Left colon (tissue), 2 donors: ENCODE data around the gene SLC25A27. TPM values are rescaled to one million over a fixed set of nuclear protein-coding genes. Genes with fewer than 3 reads are reported as not detected.
"Not testable (repeated sequence)": the region's sequence is repeated elsewhere in the genome, so short reads cannot be mapped to it uniquely, and the experiment has no call there.

ENCODE experiments used
- ATAC-seq: fragments of 200-7000 bp; cut with Tn5 transposase; one replicate; pipeline ENCODE4 v1.9.1; 2020; ENCODE audit warnings: mild to moderate bottlenecking, moderate library complexity
- DNase-seq, 2 donors: peaks; one replicate each; pipeline ENCODE4 v3.0.0-alpha.2; 2020
- intact Hi-C, 2 donors: fragments of 100-400 bp; cut with DNase I in 1 of 2; cut with micrococcal nuclease in 1 of 2; formaldehyde crosslinking; loops; one replicate each; pipeline versions ENCODE4 v1.11.2 to v1.14.0; 2022; cut with DNase I, micrococcal nuclease
- total RNA-seq, 2 donors: library from RNA; stranded (reverse); fragmentation: NEBNext Ultra II Directional; extraction: Animal tissue kit (Norgen Biotek cat#: 25700); gene quantifications; one replicate each; pipeline ENCODE4 v1.2.1, GENCODE V29; 2021
- donor health status: DM: no; HTN: no; CAD: no.
- donor health status: DM: yes; HTN: yes; CAD: no.

Gene SLC25A27
- total RNA-seq, 2 donors from 2014 or later: 7.4 to 7.6 TPM

DNA sequence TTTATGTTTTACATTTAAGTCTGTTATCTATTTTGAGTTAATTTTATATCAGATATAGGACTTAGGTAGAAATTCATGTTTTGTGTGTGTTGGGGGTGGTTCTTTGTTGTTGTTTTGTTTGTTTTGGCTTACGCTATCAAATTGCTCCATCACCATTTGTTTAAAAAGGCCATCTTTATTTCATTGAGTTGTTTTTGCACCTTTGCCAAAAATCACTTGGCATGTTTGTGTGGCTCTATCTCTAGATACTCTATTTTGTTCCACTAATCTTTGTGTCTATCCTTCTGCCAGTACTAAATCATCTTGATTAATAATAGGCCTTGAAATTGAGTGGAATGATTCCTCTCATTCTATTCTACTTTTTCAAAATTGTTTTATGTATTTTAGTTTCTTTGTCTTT, 7.5 kb upstream of the SLC25A27 start:
- intact Hi-C loops: no loop called here
- ATAC-seq: no peak
- no peak for DNase-seq

DNA sequence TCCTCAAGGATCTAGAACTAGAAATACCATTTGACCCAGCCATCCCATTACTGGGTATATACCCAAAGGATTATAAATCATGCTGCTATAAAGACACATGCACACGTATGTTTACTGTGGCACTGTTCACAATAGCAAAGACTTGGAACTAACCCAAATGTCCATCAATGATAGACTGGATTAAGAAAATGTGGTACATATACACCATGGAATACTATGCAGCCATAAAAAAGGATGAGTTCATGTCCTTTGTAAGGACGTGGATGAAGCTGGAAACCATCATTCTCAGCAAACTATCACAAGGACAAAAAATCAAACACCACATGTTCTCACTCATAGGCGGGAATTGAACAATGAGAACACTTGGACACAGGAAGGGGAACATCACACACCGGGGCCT, 4.7 kb upstream of the SLC25A27 start:
- DNase-seq, ATAC-seq, intact Hi-C loops: not testable (repeated sequence)

GRCh38 chr6:46648869-46649492, 3.8 kb upstream of the SLC25A27 start:
- DNase-seq: no peak
- ATAC-seq: peak; percentile 29
- intact Hi-C loops: no loop called here

GRCh38 chr6:46651006-46651405, 1.8 kb upstream of the SLC25A27 start:
- no peak for DNase-seq
- intact Hi-C loops: no loop called here
- ATAC-seq: no peak

GRCh38 chr6:46651816-46652215, 959 bp upstream of the SLC25A27 start:
- intact Hi-C loops: no loop called here
- ATAC-seq: no peak
- DNase-seq: no peak

GRCh38 chr6:46652232-46652602, 558 bp upstream of the SLC25A27 start:
- ATAC-seq: no peak
- intact Hi-C loops: no loop called here
- DNase-seq: no peak

GRCh38 chr6:46653439-46654195, 842 bp downstream of the SLC25A27 start:
- no peak for DNase-seq
- ATAC-seq: no peak
- intact Hi-C loops: no loop called here

DNA sequence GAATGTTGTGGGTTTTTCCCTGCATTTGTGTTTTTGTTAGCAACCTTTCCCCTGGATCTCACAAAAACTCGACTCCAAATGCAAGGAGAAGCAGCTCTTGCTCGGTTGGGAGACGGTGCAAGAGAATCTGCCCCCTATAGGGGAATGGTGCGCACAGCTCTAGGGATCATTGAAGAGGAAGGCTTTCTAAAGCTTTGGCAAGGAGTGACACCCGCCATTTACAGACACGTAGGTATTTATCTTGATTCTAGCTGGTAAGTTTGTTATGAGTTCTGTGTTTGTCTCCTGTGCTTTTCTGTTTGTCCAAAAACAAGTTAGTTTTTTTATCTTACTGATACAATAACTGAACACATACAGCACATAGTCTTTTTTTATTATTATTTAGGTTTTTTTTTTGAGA, 3.0 kb downstream of the SLC25A27 start:
- DNase-seq (peak in 1 of 2 donors; percentile 13), ATAC-seq (no peak)
- intact Hi-C loops: no loop called here

GRCh38 chr6:46657642-46658041, 4.9 kb downstream of the SLC25A27 start:
- DNase-seq (no peak), ATAC-seq (no peak)
- intact Hi-C loops: no loop called here

DNA sequence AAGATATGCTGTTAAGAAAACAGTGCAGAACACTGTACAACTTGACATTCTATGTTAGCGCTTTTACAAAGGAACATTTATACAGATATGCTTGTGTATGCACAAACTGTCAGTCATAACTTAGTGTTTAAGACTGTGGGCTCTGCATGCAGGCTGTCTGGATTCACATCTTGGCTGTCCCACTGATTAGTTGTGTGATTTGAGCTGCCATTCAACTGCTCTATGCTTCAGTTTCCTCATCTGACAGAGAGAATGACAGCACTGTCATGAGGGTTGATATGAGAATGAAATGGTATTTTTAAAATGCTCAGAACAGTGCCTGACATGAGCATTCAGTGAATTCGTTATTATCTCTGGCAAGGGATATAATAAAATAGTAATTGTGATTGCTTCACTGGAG, 8.7 kb downstream of the SLC25A27 start:
- intact Hi-C loops: no loop called here
- no peak for ATAC-seq
- DNase-seq: no peak

DNA sequence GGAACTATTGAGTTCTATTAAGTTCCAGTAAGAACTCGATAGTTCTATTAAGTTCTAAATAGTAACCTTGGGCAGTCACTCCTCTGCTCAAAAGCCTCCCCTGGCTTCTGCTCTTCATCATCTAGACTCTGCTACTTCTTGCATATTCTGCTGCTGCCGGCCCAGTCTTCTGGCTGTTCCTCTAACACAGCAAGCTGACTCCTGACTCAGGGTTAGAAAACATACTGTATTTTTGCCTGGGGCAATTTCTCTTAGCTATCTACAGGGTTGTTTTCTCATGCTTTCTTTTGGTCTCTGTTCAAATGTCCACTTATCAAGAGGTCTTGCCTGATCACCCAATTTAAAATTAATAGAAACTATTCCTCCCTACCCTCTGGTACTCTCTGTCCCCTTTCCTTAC, 14.6 kb downstream of the SLC25A27 start:
- DNase-seq (no peak), ATAC-seq (no peak)
- intact Hi-C loops: no loop called here

GRCh38 chr6:46674410-46674809, 21.6 kb downstream of the SLC25A27 start:
- intact Hi-C loops: no loop called here
- no peak for ATAC-seq
- no peak for DNase-seq

- ATAC-seq (no peak), DNase-seq (no peak)
- intact Hi-C loops: no loop called here
Observed at GRCh38 chr6:46676604-46677313, 24.0 kb downstream of the SLC25A27 start.

GRCh38 chr6:46677314-46677654, 24.5 kb downstream of the SLC25A27 start:
- intact Hi-C loops: no loop called here
- DNase-seq: no peak
- ATAC-seq: no peak

DNA sequence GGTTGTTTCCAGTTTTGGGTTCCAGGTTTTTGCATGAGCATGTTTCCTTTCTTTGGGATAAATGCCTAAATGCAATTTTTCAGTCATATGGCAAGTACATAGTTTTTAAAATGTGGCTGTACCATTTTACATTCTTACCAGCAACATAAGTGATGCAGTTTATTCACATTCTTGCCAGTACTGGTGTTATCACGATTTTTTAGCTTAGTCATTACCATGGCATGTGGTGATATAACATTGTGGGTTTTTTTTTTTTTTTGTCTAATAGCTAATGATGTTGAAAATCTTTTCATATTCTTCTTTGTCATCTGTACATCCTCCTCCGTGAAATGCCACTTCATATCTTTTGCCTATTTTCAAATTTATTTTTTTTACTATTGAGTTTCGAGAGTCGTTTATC, 32.0 kb downstream of the SLC25A27 start:
- no peak for ATAC-seq
- no peak for DNase-seq
- intact Hi-C loops: no loop called here

- intact Hi-C loops: no loop called here
- DNase-seq (no peak), ATAC-seq (no peak)
Observed at GRCh38 chr6:46687619-46688097, 34.9 kb downstream of the SLC25A27 start, which contains the start of gene TDRD6. TDRD6 (plus strand) TSS chr6:46687885; CDS start chr6:46688129, 244 bp downstream.

DNA sequence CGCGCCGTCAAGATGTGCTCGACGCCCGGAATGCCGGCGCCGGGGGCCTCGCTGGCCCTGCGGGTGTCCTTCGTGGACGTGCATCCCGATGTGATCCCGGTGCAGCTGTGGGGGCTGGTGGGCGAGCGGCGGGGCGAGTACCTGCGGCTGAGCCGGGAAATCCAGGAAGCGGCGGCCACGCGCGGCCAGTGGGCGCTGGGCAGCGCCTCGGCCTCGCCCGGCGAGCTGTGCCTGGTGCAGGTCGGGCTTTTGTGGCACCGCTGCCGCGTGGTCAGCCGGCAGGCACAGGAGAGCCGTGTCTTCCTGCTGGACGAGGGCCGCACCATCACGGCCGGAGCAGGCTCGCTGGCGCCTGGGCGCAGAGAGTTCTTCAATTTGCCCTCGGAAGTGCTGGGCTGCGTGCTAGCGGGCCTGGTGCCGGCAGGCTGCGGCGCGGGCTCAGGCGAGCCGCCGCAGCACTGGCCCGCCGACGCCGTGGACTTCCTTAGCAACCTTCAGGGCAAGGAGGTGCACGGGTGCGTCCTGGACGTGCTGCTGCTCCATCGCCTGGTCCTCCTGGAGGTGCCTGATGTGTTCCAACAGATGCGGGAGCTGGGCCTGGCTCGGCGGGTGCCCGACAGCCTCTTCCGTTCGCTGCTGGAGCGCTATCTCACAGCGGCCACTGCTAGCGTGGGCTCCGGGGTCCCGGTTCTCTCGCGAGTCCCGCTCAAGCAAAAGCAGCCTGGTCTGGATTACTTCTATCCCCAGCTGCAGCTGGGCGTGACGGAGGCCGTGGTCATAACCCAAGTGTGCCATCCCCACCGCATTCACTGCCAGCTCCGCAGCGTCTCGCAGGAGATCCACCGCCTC, 35.6 kb downstream of the SLC25A27 start:
- ATAC-seq (no peak), DNase-seq (no peak)
- intact Hi-C loops: no loop called here

- ATAC-seq: no peak
- intact Hi-C loops: no loop called here
- no peak for DNase-seq
Observed at GRCh38 chr6:46688966-46689335, 36.2 kb downstream of the SLC25A27 start.

DNA sequence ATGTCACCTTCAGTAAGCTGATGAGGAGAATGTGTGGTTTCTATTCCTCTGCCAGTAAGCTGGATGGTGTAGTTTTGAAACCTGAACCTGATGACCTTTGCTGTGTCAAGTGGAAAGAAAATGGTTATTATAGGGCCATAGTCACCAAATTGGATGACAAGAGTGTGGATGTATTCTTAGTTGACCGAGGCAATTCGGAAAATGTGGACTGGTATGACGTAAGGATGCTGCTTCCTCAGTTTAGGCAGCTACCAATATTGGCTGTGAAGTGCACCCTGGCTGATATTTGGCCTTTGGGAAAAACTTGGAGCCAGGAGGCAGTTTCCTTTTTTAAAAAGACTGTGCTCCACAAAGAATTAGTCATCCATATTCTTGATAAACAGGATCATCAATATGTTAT, 36.9 kb downstream of the SLC25A27 start:
- DNase-seq (no peak), ATAC-seq (no peak)
- intact Hi-C loops: no loop called here
